NCI-H82 treated with DMSO at 0.1 percent for 48 hours (cell line): ENCODE results near the gene FNIP2.
"Not testable (repeated sequence)": the region's sequence is repeated elsewhere in the genome, so short reads cannot be mapped to it uniquely, and the experiment has no call there.

Source experiments
- DNase-seq: peaks from one replicate; lab custom pipeline; 2025; ENCODE audit not compliant: unreplicated experiment; lab: John Stamatoyannopoulos, UW

FNIP2 gene

DNA sequence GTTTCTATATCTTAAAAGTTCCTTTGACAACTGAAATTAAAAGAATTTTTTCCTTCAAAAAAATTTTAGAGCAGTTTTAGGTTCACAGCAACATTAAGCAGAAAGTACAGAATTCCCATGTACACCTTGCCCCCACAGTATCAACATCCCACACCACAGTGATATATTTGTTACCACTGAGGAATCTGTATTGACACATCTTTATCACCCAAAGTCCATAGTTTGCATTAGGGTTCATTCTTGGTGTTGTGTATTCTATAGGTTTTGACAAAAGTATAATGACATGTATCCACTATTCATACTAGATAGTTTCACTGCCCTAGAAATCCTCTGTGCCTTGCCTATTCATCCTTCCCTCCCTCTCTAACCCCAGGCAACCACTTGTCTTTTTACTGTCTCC, 43.7 kb downstream of the FNIP2 start:
- DNase-seq: no peak

- DNase-seq: no peak
Observed at GRCh38 chr4:158813113-158813512, 44.3 kb downstream of the FNIP2 start.

GRCh38 chr4:158814207-158814606, 45.4 kb downstream of the FNIP2 start:
- DNase-seq: no peak

DNA sequence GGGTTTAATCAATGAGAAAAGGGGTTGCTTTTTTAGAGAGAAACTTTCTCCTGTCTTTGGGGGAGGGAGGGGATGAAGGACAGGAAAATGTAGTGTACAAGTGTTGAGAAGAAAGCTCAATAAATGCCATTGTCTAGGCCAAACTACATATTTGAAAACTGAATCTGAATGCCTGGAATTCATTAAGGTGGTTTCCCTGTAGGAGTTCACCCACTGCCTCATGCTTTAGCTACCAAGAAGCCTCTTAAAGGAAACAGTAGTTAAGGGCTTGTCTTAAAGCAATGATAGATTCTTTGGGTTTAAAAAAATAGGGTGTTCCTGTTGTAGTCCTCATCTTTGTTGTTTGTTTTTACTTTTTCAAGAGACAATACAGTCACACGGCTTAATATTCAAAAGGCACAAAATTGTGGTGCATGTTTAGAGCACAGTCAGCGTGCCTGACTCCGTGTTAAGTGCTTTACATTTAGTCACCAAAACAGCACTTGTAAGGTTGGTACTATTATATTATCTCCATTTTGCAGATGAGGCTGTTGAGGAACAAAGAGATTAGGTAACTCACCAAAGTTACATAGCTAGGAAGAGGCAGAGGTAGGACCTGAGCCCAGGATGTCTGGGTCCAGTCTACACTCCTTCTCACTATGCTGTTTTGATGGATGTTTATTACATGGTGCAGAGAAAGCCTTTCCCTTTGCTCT, 46.0 kb downstream of the FNIP2 start:
- DNase-seq: no peak

- no peak for DNase-seq
Observed at GRCh38 chr4:158816955-158817354, 48.1 kb downstream of the FNIP2 start.

GRCh38 chr4:158817562-158818296, 48.9 kb downstream of the FNIP2 start:
- DNase-seq: no peak

DNA sequence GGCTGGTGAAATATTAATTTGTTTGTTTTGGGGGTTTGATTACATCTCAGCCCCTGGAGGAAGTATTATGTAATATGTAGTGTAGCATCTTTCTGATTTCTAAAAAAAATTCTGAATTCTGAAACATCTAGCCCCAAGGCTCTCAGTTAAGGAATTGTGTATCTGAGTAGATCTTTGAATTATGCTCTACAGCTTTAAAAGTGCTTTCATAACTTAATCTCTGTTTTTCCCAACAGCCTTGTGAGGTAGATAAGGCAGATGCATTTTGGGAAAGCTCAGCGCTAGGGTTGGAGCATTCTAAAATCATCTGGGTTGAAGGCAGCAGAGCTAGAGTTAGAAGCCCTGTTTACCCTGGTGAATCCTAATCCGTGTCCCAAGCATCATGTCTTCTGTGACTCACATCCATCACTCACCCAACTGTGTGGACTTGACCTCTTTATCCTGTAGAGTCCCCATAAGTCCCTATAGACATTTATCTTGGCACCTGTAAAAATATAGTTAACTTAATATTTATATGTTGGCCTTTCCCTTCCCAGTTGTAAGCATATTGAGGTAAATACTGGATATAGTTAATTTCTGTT, 49.8 kb downstream of the FNIP2 start:
- no peak for DNase-seq

DNA sequence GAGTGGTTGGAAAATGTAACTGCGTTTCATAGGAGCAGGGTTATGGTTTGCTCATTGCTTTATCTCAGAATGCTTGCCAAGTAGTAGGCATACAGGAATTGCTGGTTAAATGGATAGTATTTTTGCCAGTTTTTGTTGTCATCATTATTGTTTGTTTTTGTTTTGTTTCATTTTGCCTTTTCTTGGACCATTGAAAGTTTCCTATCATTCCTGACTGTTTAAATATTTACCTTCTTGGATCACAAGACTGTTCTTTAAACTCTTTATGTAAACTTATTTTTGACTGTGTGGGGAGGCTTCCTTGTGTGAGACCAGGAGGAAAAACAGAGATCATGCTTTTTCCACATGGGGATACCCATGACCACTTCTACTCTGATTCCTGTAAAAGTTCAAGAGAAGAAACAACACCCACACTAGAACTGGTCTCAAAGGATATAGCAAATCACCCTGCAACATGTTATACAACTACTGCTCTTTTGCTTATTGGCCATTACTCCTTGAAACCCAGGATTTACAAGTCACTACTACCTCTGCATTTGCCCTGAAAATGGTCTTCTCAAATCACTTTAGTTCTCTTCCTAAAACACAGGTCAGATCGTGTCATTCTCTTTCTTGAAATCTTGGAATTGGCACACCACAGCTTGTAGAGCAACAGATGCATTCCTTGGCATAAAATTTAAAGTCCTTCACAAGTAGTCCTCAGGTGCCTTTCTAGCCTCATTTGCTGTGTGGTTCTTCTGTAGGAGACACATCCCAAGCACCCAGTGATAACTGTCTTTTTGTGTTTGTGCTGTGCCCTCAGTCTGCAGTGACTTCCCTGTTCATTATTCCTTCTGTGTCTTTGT, 51.3 kb downstream of the FNIP2 start:
- no peak for DNase-seq

- no peak for DNase-seq
Observed at GRCh38 chr4:158821228-158821971, 52.6 kb downstream of the FNIP2 start.

DNA sequence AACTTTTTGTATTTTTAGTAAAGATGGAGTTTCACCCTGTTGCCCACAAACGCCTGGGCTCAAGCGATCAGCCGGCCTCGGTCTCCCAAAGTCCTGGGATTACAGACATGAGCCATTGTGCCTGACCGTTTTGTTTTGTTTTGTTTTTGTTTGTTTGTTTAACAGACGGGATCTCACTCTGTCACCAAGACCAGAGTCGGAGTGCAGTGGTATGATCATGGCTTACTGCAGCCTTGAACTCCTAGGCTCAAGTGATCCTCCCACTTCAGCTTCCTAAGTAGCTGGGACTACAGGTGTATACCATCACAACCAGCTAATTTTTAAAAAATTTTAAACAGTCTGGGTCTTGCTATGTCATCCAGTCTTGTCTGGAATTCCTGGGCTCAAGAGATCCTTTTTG, 53.5 kb downstream of the FNIP2 start:
- no peak for DNase-seq

GRCh38 chr4:158823461-158823873, 54.6 kb downstream of the FNIP2 start:
- no peak for DNase-seq

- DNase-seq: no peak
Observed at GRCh38 chr4:158824425-158825274, 55.8 kb downstream of the FNIP2 start.

DNA sequence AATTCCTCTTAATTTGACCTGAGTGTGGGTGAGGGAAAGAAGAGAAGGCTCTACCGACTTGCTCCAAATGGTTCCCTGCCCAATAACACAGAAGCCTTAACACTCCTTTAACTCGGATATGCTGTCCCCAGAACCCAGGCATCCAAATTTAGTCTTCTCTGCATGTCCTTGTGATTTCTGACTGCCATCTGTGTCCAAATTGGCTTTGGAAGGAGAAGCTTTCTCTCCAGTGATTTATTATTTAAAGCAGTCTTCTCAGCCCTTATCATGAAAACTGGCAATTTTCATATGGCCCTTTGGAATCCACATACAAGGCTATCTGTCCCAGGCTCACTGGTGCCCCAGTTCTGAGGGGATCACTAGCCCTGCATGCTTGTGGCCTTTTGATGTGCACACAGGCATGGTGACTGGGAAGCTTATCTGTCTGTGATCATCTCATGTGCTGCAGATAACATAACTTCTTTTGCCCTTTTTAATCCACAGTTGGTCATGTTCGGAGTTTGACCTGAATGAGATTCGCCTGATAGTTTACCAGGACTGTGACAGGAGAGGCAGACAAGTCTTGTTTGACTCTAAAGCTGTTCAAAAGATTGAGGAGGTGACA, 56.7 kb downstream of the FNIP2 start:
- DNase-seq: no peak

DNA sequence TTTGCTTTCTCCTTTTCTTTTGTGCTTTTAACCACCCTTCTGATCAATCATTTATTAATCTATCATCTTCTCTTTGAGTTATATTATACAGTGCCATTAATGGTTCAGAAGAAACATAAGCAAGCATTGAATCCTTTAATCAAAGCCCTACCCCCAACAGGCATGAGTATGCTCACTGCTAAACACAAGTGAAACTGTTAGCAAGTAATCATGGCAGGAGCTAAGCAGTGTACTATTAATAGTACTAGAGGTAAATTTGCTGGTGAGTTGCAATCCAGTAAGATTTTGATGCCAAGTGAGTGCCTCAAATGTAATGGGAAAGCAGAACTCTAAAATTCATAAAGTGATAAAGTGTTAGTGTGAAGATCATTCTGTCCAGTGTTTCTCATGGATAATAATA, 57.2 kb downstream of the FNIP2 start:
- no peak for DNase-seq

- DNase-seq: no peak
Observed at GRCh38 chr4:158826882-158827281, 58.1 kb downstream of the FNIP2 start.

DNA sequence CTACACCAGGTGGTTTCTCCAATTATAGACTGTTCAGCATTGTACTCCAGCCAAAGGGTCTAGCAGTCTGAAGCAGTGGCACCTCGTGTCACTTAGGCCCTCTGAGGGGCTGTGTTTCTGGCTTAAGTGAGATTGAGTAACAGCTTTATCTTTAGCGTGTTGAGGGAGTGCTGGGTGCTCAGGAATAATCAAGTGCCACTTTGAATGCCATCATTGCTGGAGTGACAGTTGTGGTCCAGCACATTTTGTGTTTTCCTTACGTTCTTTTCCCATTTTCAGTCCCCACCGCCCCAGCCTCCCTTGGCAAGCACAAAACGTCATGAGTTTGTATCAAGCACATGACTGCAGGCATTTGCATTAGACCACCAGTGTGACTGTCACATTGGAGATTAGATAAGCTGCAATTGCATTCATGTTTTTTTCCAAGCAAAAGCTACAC, 58.7 kb downstream of the FNIP2 start:
- no peak for DNase-seq

- DNase-seq: not testable (repeated sequence)
Observed at GRCh38 chr4:158828151-158828550, 59.3 kb downstream of the FNIP2 start.

- DNase-seq: no peak
Observed at GRCh38 chr4:158829254-158829653, 60.4 kb downstream of the FNIP2 start.

- DNase-seq: no peak
Observed at GRCh38 chr4:158833602-158834001, 64.8 kb downstream of the FNIP2 start.
